HG02884 (cell line): Measurements from ENCODE around the gene ZNF536.
"Not testable (repeated sequence)": the region's sequence is repeated elsewhere in the genome, so short reads cannot be mapped to it uniquely, and the experiment has no call there.

Experiments used
- ATAC-seq: cut with Tn5 transposase; IDR thresholded peaks from one replicate; pipeline ENCODE4 v1.9.1; 2021; ENCODE audit warnings: mild to moderate bottlenecking, moderate library complexity; ENCODE audit not compliant: unreplicated experiment

The ZNF536 gene

GRCh38 chr19:30386551-30387143 lies 14.5 kb downstream of the ZNF536 start:
- no peak for ATAC-seq

GRCh38 chr19:30387311-30388115 lies 15.3 kb downstream of the ZNF536 start:
- no peak for ATAC-seq

- ATAC-seq = no peak
Measured at GRCh38 chr19:30388327-30388726, 16.1 kb downstream of the ZNF536 start.

GRCh38 chr19:30388819-30389218 lies 16.6 kb downstream of the ZNF536 start:
- ATAC-seq = no peak

GRCh38 chr19:30390356-30390988 lies 18.3 kb downstream of the ZNF536 start:
- no peak for ATAC-seq

GRCh38 chr19:30391052-30391451 lies 18.9 kb downstream of the ZNF536 start:
- ATAC-seq = no peak

- ATAC-seq = no peak
Measured at GRCh38 chr19:30391554-30392551, 19.7 kb downstream of the ZNF536 start.

- no peak for ATAC-seq
Measured at GRCh38 chr19:30393046-30393445, 20.9 kb downstream of the ZNF536 start.

- ATAC-seq = no peak
Measured at GRCh38 chr19:30393729-30394480, 21.7 kb downstream of the ZNF536 start.

- no peak for ATAC-seq
Measured at GRCh38 chr19:30394481-30395151, 22.4 kb downstream of the ZNF536 start.

GRCh38 chr19:30395283-30395682 lies 23.1 kb downstream of the ZNF536 start:
- ATAC-seq = no peak

- not testable (repeated sequence) for ATAC-seq
Measured at GRCh38 chr19:30398539-30398938, 26.4 kb downstream of the ZNF536 start.

GRCh38 chr19:30401956-30402355 lies 29.8 kb downstream of the ZNF536 start:
- ATAC-seq = no peak

- no peak for ATAC-seq
Measured at GRCh38 chr19:30402436-30403202, 30.4 kb downstream of the ZNF536 start.

GRCh38 chr19:30403203-30403985 lies 31.2 kb downstream of the ZNF536 start:
- ATAC-seq = no peak

- ATAC-seq = no peak
Measured at GRCh38 chr19:30406220-30407067, 34.3 kb downstream of the ZNF536 start.

- no peak for ATAC-seq
Measured at GRCh38 chr19:30407068-30407709, 35.0 kb downstream of the ZNF536 start.
